CD4-positive, alpha-beta T cell treated with Interleukin-17A for 1 hour (primary cell): ENCODE measurements around the gene RRBP1.

Source experiments
- DNase-seq: peaks from one replicate; pipeline ENCODE4 v3.0.0-alpha.2; 2020

The RRBP1 gene

DNA sequence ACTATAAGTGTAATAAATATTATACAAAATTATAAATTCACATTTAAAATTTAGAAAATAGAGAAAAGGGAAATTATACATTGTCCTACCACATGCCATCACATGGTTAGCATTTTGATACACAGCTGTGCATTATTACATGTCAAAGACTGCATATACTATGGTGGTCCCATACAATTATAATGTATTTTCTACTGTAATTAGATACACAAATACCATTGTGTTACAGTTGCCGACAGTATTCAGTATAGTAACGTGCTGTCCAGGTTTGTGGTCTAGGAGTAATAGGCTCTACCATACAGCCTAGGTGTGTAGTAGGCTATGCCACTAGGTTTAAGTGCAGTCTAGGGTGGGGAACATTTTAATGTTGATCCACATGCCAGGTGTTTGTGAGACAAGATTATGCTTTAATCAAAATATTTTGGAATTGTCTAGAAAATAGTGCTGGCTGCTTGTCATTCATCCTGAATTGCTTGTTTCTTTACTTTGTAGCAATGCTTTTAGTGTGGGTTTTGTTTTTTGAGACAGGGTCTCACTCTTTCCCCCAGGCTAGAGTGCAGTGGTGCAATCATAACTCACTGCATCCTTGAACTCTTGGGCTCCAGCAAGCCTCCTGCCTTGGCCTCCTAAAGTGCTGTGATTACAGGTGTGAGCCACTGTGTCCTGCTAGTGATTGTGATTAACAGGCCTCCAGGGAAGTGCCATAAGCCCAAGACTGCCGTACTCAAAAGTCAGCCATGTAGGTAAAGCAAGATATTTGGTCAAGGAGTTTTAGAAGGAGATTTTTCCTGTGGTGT is 73.1 kb downstream of the RRBP1 start:
- no peak for DNase-seq

DNA sequence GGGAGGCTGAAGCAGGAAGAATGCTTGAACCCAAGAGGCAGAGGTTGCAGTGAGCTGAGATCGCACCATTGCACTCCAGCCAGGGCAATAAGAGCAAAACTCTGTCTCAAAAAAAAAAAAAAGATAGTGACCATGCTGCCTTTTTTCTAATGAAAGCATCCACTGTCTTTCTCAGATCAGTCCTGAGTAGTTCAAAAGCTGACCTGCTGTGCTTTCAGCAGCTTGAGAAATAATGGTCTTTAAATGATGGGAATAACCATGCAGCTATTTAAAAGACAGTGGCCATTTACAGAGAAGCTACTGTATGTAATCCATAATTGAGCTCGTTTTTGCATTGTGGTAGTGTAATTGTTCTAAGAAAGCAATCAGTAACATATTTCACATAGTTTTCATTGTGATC is 76.0 kb downstream of the RRBP1 start:
- DNase-seq: no peak

DNA sequence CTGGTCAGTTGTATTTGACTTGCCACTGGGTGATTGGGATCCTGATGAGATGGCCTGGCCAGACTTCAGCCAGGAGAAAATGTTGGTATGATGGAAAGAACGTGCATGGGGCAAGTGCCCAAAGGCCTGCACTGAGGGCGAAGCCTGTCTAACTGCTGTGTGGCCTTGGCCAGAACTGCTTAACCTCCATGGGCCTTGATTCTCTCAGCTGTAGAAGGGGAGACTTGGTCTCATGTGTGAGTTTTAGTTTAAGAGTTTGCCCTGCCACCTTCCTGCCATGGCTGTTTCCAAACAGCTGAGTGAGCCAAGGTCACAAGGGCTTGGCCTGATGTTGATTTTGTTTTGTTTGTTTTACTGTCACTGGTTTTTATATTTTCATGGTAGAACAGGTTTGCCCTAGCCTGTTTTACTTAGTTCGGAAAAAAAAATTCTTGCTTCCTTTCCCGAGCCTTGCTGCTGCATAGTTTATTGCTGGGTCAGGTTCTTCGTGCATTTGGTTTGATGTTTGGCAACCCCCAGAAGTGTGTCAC is 76.8 kb downstream of the RRBP1 start:
- no peak for DNase-seq

DNA sequence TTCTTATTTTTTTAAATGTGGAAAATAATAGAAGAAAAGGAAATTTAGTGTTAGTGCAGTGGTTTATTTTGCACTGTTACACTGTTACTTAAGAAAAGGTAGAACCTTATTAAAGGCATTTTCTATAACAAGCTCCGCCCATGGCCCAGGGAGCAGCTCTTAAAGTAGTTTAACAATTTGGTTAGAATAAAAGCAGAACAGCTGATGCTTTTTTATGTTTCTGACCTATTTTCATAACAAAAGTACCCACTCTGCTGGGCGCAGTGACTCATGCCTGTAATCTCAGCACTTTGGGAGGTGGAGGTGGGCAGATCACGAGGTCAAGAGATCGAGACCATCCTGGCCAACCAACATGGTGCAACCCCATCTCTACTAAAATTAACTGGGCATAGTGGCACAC is 79.5 kb downstream of the RRBP1 start:
- DNase-seq: no peak

DNA sequence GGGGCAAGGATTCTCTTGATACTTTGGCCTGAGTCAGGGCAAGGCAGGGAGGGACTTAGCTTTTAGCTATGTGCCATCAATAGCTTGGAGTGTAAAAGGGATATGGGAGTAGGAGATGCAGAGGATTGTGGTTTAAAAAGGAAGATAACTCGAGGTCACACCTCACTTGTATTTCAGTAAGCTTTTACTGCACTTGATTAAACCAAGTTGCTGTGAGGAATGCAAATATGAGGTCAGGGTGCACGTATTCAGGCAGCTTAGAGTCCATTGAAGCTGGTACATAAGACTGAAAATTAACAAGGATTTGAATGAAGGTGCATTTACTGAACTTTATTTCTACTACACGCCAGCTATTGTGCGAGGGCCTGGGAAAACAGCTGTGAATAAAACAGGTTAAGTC is 80.1 kb downstream of the RRBP1 start:
- no peak for DNase-seq

DNA sequence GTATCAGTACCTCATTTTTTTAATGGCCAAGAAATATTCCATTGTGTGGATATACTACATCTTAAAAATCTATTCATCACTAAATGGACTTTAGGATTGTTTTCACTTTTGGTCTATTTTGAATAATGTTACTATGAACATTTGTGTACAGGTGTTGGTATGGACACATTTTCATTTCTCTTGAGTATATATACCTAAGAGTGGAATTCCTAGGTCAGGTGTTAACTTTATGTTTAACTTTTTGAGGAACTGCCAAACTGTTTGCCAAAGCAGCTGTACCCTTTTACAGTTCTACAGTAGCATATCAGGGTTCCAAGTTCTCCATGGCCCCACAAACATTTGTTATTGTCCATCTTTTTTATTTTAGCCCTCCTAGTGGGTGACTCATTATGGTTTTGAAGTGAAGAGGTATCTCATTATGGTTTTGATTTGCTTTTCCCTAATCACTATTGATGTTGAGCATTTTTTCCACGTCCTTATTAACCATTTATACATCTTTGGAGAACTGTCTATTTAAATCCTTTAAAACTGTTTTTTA is 84.0 kb downstream of the RRBP1 start:
- DNase-seq: no peak

DNA sequence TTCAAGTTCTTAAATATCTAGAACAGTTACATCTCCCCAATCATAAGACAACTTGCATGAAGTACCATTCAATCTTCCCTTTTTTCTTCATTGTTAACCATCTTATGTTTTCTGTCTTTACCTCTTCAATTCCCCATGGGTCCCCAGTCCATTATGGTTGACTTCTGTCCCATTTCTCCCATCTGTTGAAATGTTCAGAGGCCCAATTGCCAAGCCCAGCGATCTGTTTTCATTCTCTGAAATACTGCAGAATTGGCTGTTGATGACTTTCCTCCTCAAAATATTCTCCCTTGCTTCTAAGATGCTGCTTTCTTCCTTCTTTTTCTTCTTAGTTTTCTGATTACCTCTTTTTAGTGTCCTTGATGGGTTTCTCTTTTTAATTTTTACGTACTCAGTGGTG is 86.2 kb downstream of the RRBP1 start:
- no peak for DNase-seq

DNA sequence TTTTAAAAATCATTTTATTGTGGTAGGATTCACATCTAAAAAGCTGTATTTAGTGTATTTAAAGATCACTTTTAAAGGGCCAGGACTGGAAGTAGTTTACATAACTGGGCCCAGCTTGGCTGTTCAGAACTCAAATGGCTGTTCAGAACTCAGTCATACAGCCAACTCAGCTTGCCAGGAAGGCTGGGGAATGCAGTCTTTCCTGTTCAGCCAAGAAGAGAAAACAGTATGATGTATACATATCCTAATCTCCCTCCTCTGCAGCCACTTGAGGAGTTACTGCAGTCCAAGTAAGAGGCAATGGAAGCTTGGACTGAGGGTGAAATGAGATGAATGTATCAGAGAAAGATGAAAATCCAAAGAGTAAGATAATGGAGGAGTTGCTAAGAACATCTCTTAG is 87.6 kb downstream of the RRBP1 start:
- no peak for DNase-seq

DNA sequence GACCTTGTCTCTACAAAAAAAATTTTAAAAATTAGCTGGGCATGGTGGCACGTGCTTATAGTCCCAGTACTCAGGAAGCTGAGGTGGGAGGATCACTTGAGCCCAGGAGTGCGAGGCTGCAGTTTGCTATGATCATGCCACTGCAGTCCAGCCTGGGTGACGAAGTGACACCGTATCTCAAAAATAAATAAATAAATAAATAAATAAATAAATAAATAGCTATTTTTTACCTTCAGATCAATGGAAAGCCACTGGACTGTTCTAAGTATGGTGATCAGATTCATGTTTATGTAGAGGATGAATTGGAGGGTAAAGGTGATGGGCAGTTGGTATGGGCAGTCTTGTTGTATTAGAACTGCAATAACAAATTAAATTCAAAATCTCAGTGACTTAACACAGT is 88.1 kb downstream of the RRBP1 start:
- DNase-seq: no peak

DNA sequence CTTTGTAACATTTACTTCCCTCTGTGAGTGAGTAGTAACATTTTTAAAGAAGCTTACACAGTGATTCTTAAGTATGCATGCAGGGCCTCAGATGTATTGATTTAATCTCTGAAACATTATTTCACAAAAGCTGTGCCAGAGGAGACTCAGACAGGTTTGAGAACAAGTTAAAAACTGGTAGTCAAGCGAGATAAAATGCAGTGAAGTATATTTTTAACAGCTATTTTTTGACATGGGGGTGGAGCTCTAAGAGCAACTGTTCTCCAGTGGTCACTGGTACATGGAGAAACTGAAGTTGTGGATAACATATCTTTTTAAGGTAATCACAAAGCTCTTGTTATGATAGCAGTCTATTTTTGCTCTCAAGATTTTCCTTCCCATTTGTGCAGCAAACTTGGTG is 91.8 kb downstream of the RRBP1 start:
- no peak for DNase-seq

DNA sequence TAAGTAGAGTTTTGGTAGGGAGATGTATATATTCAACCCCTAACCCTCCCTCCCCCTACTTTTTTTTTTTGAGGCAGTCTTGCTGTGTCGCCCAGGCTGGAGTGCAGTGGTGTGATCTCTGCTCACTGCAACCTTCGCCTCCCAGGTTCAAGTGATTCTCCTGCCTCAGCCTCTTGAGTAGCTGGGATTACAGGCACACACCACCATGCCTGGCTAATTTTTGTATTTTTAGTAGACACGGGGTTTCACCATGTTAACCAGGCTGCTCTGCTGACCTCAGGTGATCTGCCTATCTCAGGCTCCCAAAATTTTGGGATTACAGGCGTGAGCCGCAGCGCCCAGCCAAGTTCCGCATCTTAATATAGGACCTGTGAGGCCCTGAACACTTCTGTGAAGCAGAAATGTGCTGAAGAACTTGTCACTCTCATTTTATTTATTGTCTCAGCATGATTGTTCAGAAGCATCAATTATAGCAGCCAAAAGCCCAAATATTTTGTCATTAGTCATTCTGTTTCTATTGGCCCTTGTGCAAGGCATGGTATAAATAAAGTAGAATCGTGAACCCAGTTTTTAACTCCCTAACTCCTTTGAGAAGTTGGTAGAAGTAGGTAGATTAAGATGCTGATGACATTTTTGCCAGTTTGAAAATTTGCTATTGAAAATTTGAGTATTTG is 92.7 kb downstream of the RRBP1 start:
- DNase-seq: no peak

DNA sequence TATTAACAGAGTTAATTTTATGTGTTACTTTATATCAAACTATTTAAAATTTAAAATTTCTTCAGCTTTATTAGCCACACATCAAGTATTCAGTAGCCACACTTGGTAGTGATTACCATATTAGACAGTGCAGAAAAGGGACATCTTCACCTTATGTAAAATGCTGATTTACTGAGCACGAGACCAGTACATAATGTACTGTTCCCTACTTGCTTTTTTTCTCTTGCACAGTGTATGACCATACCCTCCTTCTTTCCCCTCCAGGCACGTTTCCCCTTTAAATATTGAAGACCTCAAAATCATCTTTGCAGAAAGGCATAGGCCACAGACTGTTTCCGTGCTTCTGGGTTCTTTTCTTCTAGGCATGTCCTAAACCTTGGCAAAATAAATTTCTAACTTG is 94.2 kb downstream of the RRBP1 start:
- no peak for DNase-seq

DNA sequence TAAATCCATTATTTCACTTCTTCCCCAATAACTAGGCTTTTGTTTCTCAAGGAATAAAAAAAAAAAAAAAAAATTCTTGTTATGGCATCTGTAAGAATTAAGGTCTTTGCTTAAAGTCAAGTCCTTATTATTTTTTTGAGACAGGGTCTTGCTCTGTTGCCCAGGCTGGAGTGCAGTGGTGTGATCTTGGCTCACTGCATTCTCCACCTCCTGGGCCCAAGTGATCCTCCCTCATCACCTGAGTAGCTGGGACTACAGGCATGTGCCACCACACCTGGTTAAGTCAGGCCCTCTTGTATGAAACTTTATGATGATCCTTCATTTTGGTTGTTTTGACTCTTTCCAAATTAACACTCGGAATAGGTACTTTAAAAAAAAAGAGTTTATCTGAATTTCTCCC is 94.9 kb downstream of the RRBP1 start:
- DNase-seq: no peak

DNA sequence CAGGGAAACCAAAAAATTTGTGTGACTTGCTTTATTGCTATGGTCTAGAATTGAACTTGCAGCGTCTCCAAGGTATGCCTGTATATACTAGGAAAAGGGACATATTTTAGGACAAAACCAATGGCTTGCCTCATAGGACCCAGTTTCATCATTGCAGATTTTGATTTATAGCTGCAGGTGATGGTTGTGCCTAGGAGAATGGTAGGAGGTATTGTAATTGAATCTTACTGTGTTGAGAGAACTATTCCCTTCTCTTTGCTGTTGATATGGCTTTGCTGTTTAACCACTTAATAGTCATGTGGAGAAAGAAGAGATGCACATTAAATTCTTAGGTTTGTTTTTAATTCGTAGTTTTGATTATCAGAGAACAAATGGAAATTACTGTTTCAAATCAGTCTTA is 95.8 kb downstream of the RRBP1 start:
- no peak for DNase-seq

DNA sequence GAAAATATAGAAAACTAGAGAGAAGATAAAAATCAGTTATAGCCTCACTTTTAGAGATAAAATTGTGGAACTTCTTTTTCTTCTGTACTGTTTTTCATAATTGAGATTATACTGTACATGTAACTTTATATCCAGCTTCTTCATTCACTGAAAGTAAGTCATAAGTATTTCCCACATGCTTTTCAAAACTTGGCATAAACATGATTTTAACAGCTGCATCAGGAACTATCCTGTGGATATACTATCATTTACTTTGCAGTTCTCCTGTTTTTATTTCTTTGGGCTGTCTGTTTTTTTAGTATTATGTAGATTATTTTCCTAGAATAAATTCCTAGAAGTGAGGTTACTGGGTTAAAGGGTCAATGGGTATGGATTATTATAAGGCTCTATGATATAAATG is 97.4 kb downstream of the RRBP1 start:
- no peak for DNase-seq

DNA sequence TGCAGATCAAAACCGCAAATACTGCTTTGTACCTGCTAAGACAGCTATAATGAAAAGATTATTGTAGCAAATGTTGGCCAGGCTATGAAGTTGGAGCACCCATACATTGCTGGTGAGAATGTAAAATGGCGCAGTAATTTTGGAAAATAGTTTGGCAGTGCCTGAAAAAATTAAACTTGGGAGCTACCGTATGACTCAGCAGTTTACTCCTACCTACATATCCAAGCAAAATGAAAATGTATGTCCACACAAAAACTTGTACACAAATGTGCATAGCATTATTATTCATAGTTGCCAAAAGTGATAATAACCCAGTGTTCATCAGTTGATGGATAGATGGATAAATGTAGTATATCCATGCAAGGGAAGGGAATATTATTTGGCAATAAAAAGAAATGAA is 98.9 kb downstream of the RRBP1 start:
- DNase-seq: no peak

DNA sequence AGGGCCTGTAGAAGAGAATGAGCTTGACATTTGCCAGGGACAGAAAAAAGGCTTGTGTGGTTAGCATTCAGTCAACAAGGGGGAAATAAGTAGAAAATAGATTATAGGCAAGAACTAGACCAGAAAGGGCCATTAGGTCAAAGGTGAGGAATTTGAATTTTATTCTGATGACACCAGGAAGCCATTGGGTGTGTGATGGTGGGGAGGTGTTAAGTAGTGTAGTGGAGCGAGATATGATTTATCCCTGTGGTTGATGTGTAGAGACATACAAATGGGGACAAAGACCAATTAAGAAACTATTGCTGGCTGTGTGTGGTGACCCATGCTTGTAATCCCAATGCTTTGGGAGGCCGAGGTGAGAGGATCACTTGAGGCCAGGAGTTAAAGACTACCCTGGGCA is 101.1 kb downstream of the RRBP1 start:
- DNase-seq: no peak

DNA sequence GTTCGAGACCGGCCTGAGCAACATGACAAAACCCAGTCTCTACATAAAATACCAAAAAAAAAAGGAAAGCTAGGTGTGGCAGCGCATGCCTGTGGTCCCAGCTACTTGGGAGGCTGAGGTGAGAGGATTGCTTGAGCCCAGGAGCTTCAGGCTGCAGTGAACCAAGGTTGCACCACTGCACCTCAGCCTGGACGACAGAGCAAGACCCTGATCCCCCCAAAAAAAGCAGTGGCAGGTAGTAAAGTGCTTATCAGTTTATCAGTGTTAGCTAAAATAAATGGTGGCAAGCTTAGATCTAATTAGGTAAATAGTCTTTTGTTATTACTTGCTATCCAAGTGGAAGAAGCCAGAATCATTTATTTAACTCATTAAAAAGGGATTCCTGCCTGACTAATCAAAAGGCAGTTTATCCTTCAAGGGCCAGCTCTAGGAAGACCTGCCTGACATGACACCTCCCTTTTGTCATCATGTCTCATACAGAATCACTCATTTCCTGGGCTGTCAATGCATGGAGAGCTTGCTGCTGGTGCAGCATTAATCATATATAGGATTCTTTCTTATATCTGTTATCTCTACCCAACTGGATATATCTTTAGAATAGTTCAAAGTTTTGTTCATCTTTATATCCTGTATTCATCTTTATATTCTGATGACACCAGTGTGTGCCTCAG is 102.5 kb downstream of the RRBP1 start:
- DNase-seq: no peak

DNA sequence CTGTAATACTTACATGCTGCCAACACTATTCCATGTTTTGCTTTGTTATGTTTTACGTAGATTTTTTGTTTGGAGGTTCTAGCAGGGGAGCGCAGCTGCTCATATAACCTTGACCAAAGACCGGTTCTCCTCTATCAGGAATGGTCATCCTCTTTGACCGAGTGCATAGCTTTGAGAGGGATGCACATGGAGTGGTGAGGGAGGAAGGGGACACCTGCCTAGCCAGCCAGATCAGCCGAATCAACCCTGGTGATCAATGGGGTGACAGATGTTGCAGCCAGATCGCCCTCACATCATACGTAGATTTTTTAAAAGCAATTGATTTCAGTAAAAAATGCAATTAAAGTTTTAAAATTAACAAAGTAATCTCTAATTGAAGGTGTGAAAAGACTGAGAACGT is 105.8 kb downstream of the RRBP1 start:
- no peak for DNase-seq

DNA sequence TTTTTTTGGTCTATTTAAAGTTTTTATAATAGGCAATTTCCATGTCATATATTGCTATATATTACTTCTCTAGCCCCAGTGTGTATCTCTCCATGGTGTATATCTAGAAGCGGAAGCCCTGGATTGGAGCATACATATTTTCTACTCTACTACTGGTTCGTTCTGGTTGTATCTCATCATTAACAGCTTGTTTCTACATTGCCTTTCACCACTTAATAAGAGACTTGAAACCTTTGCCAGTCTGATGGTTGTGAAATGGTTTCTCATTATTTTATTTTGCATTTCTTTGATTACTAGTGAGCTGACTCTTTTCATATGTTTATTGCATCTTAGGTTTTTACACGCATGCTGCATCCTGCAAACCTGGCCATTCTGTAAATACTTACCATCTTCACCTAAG is 108.6 kb downstream of the RRBP1 start:
- no peak for DNase-seq

DNA sequence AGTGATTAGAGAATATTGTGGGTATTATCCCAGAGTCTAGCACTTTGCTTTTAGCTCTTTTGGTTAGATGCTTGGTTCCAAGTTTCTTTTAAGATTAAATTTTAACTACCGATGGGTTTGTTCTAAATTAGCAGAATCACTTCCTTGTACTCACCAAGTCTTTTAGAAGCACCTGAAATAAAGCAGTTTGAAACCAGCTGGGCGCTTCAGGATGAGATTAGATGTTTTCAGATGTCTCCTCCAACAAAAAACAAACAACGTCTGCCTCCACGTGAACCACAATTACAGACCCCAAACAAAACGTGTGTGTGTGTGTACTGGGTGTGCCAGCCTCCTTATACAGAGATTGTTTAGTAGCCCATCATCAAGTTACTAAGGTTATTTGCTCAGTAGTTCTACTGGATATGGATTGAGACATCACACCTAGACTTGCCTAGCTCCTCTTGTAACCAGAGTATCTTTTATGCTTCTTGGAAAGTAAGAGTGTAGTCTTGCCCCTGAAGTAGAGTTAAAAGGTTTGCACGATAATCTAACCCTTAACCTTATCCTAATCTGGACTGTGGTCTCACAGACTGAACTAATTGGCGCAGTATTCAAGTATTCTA is 109.9 kb downstream of the RRBP1 start:
- DNase-seq: no peak

DNA sequence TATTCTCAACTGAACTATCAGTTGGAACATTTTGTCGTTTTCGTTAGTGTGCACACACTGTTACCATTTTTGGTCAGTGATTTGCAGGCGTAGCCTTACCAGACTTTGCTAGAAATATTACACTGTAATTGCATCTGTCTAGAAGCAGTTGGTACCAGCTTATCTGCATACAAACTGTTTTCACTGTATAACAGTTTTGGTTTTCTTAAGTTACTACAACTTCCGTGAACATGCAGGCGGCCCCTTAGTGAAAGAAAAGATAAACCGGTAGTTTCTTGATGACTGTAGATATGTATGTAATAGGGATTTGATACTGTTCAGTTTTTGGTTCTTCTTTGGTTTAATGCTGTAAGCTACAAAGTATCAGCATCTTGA is 110.9 kb downstream of the RRBP1 start:
- DNase-seq: peak; percentile 20
